Measurements from ENCODE around the gene RALBP1.
"Not testable (repeated sequence)": the region's sequence is repeated elsewhere in the genome, so short reads cannot be mapped to it uniquely, and the experiment has no call there.

RALBP1 gene

GRCh38 chr18:9474983-9475642, at the start of gene RALBP1:
TSS of gene RALBP1 (plus strand) at chr18:9475513. CDS start at chr18:9513046, 37,533 bp downstream.
- peak; percentile 99 for DNase-seq
- Histone ChIP-seq H3K36me3 (replicated peaks) (peaks cover 2% of the 10 kb centered on the region), H3K4me3 (ENCODE audit: low read depth, low read length) (peak within 1 kb of the TSS; percentile 95), H3K27ac (peak within 1 kb of the TSS; percentile 85), H3K27me3 (replicated peaks) (no peaks in the 10 kb centered on the region)
- peak; percentile 41 for TF ChIP-seq CTCF (IDR thresholded peaks at IDR 0.05; ENCODE audit: low read depth, low read length, missing control alignments)
- in situ Hi-C loops (cut with HindIII; ENCODE audit: low pct_ligation_motif_present, low sequenced_read_pairs): no loop called here

- no peak for DNase-seq
- H3K27ac ChIP-seq: no peak overlapping the region
- no peaks in the 10 kb centered on the region for H3K27me3 ChIP-seq (replicated peaks)
- no peak overlapping the region for H3K4me3 ChIP-seq (ENCODE audit: low read depth, low read length)
- no peak for TF ChIP-seq CTCF (IDR thresholded peaks at IDR 0.05; ENCODE audit: low read depth, low read length, missing control alignments)
- H3K36me3 ChIP-seq (replicated peaks): no peaks in the 10 kb centered on the region
- in situ Hi-C loops (cut with HindIII; ENCODE audit: low pct_ligation_motif_present, low sequenced_read_pairs): no loop called here
Observed at GRCh38 chr18:9426753-9427152, 48.6 kb upstream of the RALBP1 start.

GRCh38 chr18:9428301-9428706, 47.0 kb upstream of the RALBP1 start:
- TF ChIP-seq CTCF (IDR thresholded peaks at IDR 0.05; ENCODE audit: low read depth, low read length, missing control alignments): no peak
- in situ Hi-C loops (cut with HindIII; ENCODE audit: low pct_ligation_motif_present, low sequenced_read_pairs): no loop called here
- no peaks in the 10 kb centered on the region for H3K27me3 ChIP-seq (replicated peaks)
- no peak overlapping the region for H3K27ac ChIP-seq
- no peak for DNase-seq
- H3K36me3 ChIP-seq (replicated peaks): no peaks in the 10 kb centered on the region
- H3K4me3 ChIP-seq (ENCODE audit: low read depth, low read length): no peak overlapping the region

- no peak for TF ChIP-seq CTCF (IDR thresholded peaks at IDR 0.05; ENCODE audit: low read depth, low read length, missing control alignments)
- in situ Hi-C loops (cut with HindIII; ENCODE audit: low pct_ligation_motif_present, low sequenced_read_pairs): no loop called here
- no peak overlapping the region for H3K27ac ChIP-seq
Observed at GRCh38 chr18:9428862-9429661, 46.3 kb upstream of the RALBP1 start.

GRCh38 chr18:9429662-9429993, 45.7 kb upstream of the RALBP1 start:
- no peak for TF ChIP-seq CTCF (IDR thresholded peaks at IDR 0.05; ENCODE audit: low read depth, low read length, missing control alignments)
- in situ Hi-C loops (cut with HindIII; ENCODE audit: low pct_ligation_motif_present, low sequenced_read_pairs): no loop called here
- H3K36me3 ChIP-seq (replicated peaks): no peaks in the 10 kb centered on the region
- no peak overlapping the region for H3K27ac ChIP-seq
- H3K27me3 ChIP-seq (replicated peaks): no peaks in the 10 kb centered on the region
- DNase-seq: no peak
- no peak overlapping the region for H3K4me3 ChIP-seq (ENCODE audit: low read depth, low read length)

More at GRCh38 chr18:9428862-9429661, 46.3 kb upstream of the RALBP1 start:
- no peaks in the 10 kb centered on the region for H3K27me3 ChIP-seq (replicated peaks)
- no peak overlapping the region for H3K4me3 ChIP-seq (ENCODE audit: low read depth, low read length)
- no peak for DNase-seq
- H3K36me3 ChIP-seq (replicated peaks): no peaks in the 10 kb centered on the region

- in situ Hi-C loops (cut with HindIII; ENCODE audit: low pct_ligation_motif_present, low sequenced_read_pairs); H3K27ac ChIP-seq; H3K36me3 ChIP-seq (replicated peaks); H3K4me3 ChIP-seq (ENCODE audit: low read depth, low read length); H3K27me3 ChIP-seq (replicated peaks); DNase-seq: not testable (repeated sequence)
Observed at GRCh38 chr18:9430315-9430714, 45.0 kb upstream of the RALBP1 start.
